Liver (tissue), 3 donors: Measurements from ENCODE around the gene TIAM1.

Experiments
- GABPA ChIP-seq, 2 donors: IDR thresholded peaks in 1 of 2; conservative IDR thresholded peaks in 1 of 2; 2 replicates each; pipeline ENCODE4 v1.6.1; 2016; ENCODE audit warnings: antibody characterized with exemption in 2 of 2, mild to moderate bottlenecking in 1 of 2, moderate library complexity in 1 of 2
- RXRA ChIP-seq, 2 donors: IDR thresholded peaks; 2 replicates each; pipeline ENCODE4 v1.6.1; 2017 to 2018; ENCODE audit warnings: antibody characterized with exemption in 2 of 2, mild to moderate bottlenecking in 1 of 2
- SP1 ChIP-seq: IDR thresholded peaks from 2 replicates; pipeline ENCODE4 v1.6.1; 2018; ENCODE audit warnings: antibody characterized with exemption, mild to moderate bottlenecking
- YY1 ChIP-seq: IDR thresholded peaks from 2 replicates; pipeline ENCODE4 v1.6.1; 2016; ENCODE audit warnings: antibody characterized with exemption, mild to moderate bottlenecking
- TF ChIP-seq, protein P1 (sequence below): fragments of 150-350 bp; IDR thresholded peaks from 2 replicates; pipeline ENCODE4 v1.5.1; 2017; ENCODE audit warnings: improper control_type of control experiment, low read depth, low read length; ENCODE audit not compliant: missing input control
- donor health status: healthy.
- donor health status: healthy.

DNA sequence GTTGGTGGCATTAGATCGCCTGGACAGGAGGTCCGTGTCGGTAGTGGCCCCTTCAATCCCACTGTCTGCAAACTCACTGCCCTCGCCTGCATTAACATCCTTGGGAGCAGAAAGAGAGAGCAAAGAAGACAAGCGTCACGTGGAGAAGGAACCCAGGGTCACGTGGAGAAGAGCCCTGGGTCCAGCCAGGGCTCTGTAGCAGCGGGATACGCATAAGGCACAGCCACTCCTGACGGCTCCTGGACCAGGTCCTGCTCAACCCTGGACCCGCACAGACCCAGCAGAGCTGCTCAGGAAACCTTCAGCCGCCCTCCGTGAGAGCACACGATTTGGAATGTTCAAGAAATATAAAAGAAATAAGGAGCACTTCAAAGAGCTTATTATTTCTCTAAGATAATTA is 92.0 kb downstream of the TIAM1 start:
- TF ChIP-seq, protein P1, sequence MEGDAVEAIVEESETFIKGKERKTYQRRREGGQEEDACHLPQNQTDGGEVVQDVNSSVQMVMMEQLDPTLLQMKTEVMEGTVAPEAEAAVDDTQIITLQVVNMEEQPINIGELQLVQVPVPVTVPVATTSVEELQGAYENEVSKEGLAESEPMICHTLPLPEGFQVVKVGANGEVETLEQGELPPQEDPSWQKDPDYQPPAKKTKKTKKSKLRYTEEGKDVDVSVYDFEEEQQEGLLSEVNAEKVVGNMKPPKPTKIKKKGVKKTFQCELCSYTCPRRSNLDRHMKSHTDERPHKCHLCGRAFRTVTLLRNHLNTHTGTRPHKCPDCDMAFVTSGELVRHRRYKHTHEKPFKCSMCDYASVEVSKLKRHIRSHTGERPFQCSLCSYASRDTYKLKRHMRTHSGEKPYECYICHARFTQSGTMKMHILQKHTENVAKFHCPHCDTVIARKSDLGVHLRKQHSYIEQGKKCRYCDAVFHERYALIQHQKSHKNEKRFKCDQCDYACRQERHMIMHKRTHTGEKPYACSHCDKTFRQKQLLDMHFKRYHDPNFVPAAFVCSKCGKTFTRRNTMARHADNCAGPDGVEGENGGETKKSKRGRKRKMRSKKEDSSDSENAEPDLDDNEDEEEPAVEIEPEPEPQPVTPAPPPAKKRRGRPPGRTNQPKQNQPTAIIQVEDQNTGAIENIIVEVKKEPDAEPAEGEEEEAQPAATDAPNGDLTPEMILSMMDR, result no peak
- TF ChIP-seq GABPA (IDR thresholded peaks at IDR 0.05 in 1 of 2, conservative IDR thresholded peaks at IDR 0.05 in 1 of 2) (no peak), SP1 (no peak), RXRA (IDR thresholded peaks at IDR 0.05) (no peak), YY1 (no peak)
